ENCODE data around the gene WHAMM.
"Not testable (repeated sequence)": the region's sequence is repeated elsewhere in the genome, so short reads cannot be mapped to it uniquely, and the experiment has no call there.

Gene WHAMM

DNA sequence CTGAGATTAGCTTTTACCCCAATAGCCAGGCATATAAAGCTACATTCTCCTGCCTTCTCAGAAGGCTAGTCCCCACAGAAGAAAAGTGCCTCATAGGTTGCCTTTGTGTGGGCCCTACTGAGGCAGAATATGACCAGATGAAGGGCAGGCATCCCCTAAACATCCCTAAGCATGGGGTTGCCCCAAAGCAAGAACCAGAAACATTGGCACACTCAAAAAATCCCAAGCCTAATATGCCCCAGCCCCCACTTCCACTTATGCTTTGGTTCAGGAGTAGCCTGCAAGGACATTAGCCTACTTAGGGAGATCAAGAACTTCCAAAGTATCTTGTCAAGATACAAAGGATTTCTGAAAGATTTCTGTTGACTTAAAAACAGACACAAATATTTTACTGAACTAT is 29.7 kb downstream of the WHAMM start:
- no peak for DNase-seq

DNA sequence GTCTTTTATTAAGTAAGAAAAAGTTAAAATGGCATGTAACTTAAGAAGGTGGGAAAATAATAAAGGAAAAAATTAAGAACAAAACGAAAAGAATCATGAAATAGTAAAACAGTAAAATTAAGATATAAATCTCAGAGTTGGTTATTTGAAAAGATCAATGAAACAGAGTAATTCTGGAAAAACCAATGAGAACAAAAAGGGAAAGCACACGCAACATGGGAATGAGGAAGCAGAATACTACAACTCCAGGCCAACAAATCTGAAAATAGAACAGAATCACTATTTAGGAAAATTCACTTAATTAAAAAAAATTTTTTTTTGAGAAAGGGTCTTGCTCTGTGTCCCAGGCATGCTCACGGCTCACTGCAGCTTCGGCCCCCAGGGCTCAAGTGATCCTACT is 30.7 kb downstream of the WHAMM start:
- DNase-seq: no peak

DNA sequence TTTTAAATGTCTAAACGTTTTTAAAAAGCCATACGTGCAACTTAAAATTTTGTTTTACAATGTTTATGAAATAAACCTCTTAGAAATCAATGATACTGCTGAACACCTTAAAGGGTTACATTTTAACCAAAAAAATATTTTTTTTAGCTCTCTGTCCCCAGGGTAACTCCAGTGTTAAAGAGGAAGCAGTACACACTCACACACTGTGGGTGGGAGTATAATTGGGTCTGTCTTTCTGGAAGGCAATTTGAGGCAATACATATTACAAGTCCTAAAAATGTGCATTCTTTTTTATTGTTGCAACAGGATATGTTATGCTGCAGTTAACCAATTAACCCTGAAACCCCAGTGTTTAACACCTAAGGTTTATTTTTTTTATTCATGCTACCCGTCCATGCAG is 34.1 kb downstream of the WHAMM start:
- DNase-seq: peak in 1 of 2 donors; percentile 7

DNA sequence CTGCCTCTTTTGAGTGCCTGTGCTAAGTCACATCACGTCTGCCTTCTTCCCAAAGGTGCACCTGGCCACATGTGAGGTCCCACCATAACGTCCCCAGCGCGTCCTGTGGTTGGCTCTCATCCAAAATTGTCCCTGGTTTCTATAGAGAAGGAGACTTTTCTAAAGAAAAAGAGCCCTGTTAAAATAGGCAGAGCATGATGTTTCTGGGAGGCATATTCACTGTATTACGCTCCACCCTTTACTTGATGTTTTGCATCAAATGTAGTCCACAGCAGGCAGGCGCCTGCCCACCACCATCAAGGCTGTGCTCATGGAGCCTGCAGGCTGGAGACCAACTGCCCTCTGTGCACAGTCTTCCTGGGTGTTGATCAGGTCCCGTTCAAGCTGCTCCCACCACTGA is 36.3 kb downstream of the WHAMM start:
- DNase-seq: no peak

DNA sequence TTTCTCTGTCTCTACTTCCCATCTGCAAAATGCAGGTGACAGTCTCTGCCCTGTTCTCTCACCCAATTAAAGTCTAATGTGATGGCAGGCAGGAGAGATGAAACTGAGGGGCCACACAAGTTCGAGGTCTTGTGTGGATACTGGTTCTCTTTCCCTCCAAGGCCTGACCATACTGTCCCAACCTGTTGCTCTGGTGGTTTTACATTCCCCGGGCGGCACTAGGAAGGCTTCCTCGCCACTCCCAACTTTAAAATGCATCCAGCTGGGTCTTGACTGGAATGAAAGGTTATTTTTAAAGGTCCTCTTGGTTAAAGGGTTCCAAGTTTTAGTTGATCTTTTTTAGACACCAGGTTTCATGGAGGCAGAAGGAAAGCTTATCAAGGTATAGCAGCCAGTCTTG is 37.2 kb downstream of the WHAMM start:
- DNase-seq: no peak

DNA sequence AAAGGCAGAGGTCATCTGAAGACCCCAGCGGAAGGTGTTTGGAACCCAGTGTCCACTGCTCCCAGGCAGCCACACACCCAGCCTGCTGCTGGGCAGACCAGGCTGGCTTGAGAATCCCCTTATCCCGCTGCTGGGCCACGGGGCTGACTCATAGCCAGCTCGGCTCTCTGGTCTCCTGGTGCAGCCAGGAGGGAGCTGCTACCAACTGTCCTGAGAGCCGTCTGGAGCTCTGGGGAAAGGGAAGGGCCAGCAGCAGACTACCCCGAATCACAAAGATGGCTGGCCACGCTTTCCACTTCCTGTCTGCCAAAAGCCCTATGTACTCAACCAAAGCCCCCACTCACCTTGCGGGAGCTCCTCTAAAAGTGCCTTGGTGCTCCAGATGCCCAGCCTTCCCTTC is 38.3 kb downstream of the WHAMM start:
- DNase-seq: no peak

DNA sequence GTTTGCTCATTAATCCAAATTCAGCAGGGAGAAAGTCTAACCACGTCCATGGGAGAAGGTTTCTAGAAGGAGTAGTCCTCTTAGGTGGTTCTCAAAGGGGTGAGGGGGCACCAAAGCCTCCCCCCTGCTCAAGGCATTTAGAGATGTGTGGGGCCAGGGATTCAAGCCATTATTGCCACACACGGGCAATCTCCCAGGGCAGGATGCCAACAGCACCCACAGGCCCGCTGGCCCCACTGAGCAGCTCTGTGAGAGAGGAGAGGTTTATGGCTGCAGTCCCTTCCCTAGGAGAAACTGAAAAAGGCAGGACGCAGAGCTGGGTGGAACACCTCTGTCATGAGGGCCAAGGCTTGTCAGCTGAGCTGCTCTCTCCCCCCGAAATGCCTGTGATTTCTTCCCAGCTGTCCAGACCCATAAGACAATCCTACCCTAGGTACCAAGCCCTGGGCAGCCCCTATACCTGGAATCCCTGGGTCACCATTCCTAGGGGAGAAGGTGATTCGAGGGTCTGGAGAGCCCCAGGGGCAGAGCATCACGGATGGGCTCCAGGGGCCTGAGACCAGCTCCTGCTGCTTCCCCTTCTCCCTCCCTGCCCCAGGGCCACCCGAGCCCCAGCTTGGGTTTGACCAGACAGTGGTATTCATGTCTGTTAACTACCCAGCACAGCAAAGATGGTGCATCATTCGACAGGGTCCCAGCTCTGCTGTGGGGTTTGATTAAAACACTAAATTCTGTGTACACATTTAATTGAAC is 39.0 kb downstream of the WHAMM start:
- DNase-seq: no peak

DNA sequence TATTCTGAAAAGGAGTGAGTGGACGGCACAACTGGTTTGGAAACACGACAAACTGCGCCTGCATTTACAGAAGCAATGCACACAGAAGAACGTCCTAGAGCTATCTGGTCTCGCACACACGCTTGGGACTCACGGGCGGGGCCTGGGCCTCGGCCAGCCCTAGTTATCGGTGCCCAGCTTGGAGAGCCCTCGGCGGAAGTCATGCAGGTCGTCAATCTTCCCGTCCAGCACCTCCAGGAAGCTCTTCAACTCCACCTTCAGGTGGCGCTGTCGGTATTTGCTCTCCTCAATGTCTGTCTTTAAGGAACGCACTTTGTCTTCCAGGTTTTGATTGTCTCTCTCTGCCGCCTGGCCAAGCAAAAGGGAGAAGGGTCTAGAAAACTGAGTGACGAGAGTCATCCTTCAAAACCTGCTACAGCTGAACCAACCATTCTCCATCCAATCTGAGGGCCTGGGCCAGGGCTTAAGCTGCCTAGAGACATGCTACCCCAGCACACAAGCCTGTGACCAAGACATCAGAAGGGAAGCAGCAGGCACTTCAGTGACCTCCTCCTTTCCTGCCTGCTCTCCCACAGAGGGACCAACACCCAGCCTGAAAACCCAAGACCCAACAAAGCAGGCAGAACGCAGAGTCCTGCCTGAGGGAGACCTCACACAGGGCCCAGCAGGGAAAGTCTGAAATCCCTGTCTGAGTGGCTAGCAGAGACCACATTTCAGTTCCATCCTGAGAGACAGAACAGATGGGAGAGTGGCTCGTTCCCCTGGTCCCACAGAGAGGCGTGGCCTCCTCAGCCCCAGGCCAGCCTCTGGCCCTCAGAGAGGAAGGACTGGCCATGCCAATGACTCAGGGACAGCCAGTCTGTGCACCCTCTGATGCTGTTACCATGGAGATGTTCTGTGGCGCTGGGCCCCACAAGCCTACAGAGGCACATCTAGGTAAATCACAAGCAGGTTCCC is 40.4 kb downstream of the WHAMM start:
- peak; percentile 29 to 89 for DNase-seq

DNA sequence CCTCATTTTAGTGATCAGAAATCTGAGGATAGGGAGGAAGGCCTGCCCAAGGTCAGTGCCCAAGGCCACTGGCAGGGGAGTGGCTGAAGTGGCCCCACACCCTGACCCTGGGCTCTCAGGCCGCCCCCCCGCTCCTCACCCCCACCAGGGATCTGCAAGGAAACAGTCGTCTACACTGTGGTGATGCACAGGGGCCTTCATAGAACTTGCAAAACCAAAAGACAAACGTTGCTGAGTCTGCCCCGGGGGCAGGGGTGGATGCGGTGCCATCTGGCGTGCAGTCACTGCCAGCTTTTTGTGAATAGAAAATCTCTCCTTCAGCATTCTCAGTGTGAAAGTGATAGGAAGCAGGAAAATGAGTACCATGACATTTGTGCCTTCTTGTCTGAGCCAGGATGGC is 41.3 kb downstream of the WHAMM start:
- DNase-seq: peak in 1 of 2 donors; percentile 10

DNA sequence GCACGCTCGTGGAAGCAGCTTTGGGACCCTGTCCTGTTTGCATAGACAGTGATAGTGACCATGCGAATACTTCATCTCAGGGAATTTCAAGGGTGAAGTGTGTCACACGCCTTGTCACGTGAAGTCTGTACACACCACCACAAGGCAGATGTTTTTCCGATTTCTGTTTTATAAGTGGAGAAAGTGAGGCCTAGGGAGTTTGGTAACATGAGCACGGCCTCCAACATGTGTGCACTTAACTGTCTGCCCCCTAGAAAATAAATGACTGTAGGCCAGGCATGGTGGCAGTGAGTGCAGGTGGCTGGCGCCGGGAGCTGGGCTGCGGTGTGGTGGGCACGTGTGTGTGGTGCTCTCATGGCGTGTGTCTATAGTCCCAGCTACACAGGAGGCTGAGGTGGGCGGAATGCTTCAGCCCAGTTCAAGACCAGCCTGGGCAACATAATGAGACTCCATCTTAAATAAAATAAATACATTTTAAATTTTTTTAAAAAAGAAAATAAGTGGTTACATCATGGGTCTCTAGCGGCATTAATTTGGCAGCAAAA is 42.0 kb downstream of the WHAMM start:
- no peak for DNase-seq

DNA sequence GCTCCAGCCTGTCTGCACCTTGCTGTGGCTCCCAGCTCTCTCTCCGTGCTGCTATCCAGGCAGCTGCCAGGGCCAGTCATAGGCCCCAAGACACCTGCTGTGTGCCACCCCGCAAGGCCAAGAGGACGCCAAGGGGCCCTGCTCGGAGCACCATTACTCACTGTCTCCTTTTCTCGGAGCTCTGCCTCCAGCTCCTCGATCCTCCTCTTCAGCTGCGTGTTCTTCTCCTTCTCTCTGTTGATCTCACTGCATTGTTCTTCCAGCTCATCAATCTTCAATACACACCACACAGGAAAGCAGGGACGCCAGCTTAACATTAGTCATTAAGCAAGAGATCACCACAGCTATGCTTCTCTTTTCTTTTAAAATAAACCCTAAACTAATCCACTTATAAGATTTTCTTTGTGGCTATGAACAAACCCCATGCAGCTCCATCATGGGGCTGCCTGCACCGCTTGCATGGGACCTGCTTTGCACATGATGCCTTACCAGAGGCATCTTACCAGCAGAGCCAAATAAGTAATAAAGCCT is 42.6 kb downstream of the WHAMM start:
- no peak for DNase-seq

DNA sequence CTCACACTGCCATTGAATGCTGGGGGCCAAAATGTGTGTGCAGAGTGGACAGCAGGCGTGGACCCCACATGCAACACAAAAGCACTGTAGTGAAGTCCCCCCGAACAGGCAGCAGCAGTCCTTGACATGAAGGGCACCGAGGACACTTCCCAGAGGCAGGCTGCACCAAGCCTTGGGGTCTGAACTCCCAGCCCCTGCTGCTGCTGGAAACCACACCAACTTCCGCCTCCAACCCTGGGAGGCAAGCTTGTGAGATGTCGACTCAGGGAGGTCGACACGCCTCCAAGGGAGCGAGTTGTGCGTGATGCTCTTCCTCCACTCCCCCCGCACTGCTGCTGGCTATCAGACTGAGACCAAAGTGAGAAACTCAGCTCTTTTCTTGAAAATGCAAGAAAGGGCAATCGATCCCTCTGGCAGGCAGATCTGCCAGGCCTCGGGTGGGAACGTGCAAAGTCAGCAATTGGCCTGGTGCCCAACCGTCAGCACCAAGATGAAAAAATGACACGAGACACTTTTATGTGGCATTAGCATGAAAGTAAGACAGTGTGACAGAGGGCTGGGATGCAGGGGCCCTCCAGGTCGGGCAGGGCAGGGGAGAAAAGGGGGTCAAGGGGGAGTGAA is 43.6 kb downstream of the WHAMM start:
- DNase-seq: peak in 1 of 2 donors; percentile 44

DNA sequence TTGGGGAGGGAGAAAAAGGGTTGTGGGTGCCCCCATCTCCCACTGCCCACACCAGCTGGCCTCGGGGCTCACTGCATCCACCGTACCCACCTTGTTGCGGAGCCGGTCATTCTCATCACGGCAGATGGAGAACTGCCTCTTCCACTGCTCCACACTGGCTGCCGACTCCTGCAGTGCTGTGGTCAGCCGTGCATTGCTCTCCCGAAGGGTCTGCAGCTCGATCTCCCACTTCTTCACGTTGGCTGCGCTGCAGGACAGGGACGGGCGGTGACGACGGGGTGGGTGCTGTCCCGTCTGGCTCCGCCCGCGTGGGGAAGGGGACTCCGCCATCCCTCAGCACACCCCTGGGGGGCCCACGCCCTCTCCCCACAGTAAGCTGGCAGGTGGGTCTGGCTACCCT is 45.1 kb downstream of the WHAMM start:
- DNase-seq: no peak

DNA sequence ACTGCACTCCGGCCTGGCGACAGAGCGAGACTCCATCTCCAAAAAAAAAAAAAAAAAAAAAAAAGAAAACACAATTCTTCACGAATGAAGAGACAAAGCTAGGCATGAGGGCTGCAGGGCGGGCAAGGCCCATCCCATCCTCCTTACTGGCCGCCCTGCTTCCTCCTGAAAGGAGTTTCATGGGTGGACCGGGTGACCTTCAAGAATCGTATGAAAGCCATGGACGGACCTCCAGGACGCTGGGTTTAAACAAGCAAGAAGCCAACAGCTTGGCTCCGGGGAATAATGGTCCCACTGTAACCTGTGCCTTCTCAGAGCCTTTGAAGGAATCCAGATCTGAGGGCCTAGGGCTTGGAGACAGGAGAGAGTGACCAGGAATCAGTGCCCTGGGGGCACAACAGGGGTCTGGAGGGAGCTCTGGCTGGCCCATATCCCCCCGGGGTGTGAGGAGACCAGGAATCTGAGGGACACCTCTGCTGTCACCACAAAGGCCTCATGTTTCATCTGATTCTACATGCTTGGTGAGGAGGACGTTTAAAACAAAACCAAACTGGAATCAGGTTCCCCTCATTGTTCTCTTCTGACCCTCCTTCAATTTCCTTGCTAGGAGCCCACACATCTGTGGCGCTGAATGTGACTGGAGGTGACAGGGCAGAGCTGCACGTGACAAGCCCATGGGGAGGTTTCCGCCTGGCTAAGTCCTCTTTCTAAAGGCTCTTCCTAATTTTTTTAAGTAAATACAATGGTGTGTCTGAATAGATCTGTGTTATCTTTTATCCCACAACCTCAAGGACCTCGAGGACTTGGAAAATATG is 46.1 kb downstream of the WHAMM start:
- peak in 1 of 2 donors; percentile 66 for DNase-seq

DNA sequence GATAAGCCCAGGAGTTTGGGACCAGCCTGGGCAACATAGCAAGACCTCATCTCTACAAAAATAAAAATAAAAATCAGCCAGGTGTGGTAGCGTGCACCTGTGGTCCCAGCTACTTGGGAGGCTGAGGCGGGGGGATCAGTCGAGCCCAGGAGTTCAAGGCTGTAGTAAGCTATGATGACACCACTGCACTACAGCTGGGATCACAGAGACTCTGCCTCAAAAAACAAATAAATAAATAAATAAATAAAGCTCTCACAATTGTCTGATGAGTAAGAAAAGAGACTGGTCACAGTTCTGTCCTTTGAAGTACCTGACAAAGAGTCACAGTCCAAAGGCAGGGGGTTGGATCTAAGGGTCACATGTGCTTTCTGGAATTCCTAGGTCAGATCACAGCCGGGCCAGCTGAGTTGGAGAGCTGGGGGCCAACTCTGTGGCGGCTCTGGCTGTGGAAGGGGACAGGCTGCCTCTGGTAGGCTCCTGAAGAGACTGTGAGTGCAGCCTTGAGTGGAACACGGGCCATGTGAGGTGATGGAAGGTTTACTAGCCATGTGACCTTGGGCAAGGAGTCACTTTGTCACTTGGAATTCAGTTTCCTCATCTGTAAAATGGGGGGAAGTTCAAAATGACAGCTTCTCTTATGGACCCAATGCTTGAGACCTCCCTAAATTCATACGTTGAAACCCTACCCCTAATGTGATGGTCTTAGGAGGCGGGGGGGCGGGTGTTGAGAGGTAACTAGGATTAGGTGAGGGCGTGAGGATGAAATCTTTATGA is 47.2 kb downstream of the WHAMM start:
- no peak for DNase-seq

DNA sequence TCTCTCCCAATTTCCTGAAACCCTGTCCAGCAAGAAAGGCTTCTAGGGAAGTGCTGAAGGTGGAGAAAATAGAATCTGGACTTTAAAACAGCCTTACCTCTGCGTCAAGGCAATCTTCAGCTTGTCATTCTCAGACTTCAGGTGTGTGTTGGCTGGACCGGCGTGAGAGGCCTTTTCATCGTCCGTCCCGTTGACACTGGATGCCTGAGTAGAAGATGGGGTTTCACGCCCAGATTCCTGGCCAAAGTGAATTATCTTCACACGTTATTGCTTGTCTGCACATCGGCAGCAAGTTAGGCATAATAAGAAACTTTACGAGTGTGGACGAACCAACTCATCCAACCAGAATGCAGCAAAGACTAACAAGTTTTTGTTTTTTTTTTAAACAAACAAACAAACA is 49.5 kb downstream of the WHAMM start:
- DNase-seq: no peak

DNA sequence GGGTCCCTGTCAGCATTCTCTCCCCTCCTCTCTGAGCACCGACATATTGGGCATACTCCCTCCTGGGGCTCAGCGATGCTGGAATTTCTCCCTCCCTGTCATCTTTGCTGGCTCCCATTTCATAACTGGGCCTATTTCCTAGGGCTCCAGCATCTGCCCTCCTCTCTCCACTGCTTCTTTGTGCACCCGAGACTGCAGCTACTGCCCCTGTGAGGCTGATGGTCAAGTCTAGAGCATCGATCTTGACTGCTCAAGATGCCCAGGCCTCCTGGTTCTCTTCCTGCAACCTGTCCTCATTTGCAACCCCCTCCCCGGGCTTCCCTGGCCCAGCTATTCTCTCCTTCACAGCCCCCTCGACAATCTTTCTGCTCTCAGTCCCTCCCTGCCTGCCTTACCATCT is 53.5 kb downstream of the WHAMM start:
- no peak for DNase-seq

DNA sequence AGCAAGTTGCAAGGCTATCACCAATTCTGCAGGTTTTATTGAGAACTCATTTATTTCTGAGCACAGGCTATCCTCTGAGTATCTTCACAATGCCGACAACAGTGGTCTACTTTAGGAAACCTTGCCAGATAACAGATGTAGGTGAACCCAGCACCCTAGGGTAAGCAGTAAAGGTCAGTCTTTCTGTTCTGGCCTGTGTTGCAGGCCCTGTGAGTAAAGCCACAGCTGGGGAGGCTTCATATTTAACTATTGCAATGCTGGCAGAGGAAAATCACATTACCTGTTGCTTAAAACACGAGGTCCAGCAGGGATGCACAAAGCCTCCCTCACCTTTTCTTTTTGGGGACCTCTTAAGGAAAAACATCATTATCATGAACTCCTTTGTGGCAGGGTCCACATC is 55.5 kb downstream of the WHAMM start:
- no peak for DNase-seq

DNA sequence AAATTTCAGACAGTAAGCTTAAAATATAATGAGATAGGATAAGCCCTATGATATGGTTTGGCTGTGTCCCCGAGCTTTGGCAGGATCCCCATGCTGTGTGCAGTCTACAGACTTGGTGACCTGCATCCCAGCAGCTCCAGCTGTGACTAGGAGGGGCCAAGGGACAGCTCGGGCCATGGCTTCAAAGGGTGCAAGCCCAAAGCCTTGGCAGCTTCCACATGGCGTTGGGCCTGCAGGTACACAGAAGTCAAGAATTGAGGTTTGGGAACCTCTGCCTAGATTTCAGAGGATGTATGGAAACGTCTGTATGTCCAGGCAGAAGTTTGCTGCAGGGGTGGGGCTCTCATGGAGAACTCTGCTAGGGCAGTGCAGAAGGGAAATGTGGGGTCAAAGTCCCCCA is 56.2 kb downstream of the WHAMM start:
- not testable (repeated sequence) for DNase-seq

DNA sequence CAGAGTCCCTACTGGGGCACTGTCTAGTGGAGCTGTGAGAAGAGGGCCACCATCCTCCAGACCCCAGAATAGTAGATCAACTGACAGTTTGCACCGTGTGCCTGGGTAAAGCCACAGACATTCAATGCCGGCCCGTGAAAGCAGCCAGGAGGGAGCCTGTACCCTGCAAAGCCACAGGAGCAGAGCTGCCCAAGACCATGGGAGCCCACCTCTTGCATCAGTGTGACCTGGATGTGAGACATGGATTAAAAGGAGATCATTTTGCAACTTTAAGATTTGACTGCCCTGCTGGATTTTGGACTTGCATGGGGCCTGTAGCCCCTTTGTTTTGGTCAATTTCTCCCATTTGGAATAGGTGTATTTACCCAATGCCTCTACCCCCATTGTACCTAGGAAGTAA is 56.6 kb downstream of the WHAMM start:
- DNase-seq: not testable (repeated sequence)

DNA sequence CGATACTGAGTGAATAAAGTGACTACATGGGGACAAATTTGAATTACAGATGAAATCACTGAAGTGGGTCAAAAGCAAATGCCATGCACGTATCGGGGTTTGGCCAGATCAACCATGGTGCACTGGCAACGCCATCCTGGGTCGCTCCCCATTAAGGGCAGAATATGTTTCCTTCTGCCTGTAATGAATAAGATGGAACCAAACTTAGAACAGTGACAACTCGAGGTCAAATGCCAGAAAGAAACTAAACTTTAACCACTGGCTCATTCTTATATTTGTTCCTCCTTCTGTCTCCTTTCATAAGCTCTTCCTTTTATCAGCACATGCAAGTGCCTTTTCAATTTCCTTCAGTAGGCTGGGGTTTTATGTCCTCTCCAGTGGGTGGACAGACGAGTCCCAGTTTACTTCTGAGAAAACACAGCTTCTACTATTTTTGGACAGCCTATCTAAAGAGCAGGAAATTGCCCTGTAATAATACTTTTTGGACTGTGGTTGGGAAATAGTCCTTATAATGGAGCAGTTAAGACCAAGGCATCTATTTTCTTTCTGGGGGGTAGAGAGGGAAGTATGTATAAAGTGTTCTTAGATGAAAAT is 61.4 kb downstream of the WHAMM start:
- DNase-seq: peak in 1 of 2 donors; percentile 56
